ENCODE measurements around the gene FBLN1.

DNA sequence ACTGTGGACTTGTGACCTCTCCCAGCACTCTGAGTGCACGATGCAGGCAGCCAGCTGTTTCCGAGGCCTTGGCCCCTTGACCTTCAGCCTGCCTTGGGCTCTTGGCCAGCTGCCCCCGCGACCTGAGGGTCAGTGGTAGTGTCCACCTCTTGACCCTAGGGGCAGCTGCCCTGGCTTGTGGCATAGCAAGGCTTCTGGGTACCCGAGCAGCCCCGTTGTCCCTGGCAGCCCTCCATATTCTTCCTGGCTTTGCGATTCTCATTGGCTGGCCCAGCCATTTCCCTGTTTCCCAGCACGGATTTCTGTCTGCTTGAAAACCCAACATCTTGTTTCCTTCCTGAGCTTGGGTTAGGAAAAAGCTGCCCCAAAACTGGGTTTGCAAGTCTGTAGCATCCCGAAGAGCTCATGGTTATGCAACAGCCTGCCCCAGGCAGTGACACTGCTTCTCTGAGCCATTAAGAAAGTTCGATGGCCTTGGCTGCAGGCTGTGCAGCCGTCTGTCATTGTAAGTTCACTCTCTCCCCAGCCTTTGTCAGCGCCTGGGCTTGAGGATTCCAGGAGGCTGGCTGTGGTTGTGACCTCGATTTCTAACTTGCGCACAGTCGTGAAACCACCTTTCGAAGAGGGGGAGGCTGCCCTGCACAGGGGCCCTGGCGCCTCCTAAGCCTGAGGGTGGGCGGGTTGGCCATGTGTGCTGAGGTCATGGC, 48.8 kb downstream of the FBLN1 start:
- TF ChIP-seq, protein P1, sequence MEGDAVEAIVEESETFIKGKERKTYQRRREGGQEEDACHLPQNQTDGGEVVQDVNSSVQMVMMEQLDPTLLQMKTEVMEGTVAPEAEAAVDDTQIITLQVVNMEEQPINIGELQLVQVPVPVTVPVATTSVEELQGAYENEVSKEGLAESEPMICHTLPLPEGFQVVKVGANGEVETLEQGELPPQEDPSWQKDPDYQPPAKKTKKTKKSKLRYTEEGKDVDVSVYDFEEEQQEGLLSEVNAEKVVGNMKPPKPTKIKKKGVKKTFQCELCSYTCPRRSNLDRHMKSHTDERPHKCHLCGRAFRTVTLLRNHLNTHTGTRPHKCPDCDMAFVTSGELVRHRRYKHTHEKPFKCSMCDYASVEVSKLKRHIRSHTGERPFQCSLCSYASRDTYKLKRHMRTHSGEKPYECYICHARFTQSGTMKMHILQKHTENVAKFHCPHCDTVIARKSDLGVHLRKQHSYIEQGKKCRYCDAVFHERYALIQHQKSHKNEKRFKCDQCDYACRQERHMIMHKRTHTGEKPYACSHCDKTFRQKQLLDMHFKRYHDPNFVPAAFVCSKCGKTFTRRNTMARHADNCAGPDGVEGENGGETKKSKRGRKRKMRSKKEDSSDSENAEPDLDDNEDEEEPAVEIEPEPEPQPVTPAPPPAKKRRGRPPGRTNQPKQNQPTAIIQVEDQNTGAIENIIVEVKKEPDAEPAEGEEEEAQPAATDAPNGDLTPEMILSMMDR (IDR thresholded peaks at IDR 0.05): no peak
- no peak for TF ChIP-seq EZH2 (IDR thresholded peaks at IDR 0.05; ENCODE audit: borderline replicate concordance, insufficient read depth, low read depth, low read length, poor library complexity, severe bottlenecking)

Data from B cell (primary cell).